ENCODE results near the gene RTEL1.

The RTEL1 gene

GRCh38 chr20:63703976-63704748, 46.0 kb downstream of the RTEL1 start:
- CTCF ChIA-PET, result no interaction called here
- H3K9me3 ChIP-seq (ENCODE audit: control insufficient read depth, insufficient read depth, low read depth, low read length), result no peaks in the 10 kb centered on the region
- TF ChIP-seq SP7 (tag by site-specific recombination; IDR thresholded peaks at IDR 0.05) (no peak), ZNF214 (tag by site-specific recombination; IDR thresholded peaks at IDR 0.05; ENCODE audit: borderline replicate concordance) (no peak), ZNF311 (tag by site-specific recombination; IDR thresholded peaks at IDR 0.05; ENCODE audit: borderline replicate concordance) (no peak), SP3 (tag by site-specific recombination; IDR thresholded peaks at IDR 0.05) (no peak), ZNF501 (tag by site-specific recombination; IDR thresholded peaks at IDR 0.05) (no peak), FEZF1 (tag by site-specific recombination; IDR thresholded peaks at IDR 0.05) (no peak), KLF10 (tag by site-specific recombination; IDR thresholded peaks at IDR 0.05) (no peak), ZNF391 (tag by site-specific recombination; IDR thresholded peaks at IDR 0.05; ENCODE audit: borderline replicate concordance, low read depth) (no peak), BCL11B (tag by site-specific recombination; IDR thresholded peaks at IDR 0.05; ENCODE audit: low read depth) (no peak), ZSCAN5A (tag by site-specific recombination; IDR thresholded peaks at IDR 0.05) (no peak), ZIC2 (tag by site-specific recombination; IDR thresholded peaks at IDR 0.05) (no peak), ZBTB44 (tag by site-specific recombination; IDR thresholded peaks at IDR 0.05) (no peak), ZNF354C (tag by site-specific recombination; IDR thresholded peaks at IDR 0.05; ENCODE audit: borderline replicate concordance, low read depth) (no peak), ZNF416 (tag by site-specific recombination; IDR thresholded peaks at IDR 0.05) (no peak), PBX3 (CRISPR knock-in tag; IDR thresholded peaks at IDR 0.05) (no peak)
- H3K27ac ChIP-seq (ENCODE audit: extremely low read depth, low read depth, low read length), result no peak overlapping the region
- 0 out of 2 replicates have a peak, but pooled peaks cover 3% of the 10 kb centered on the region for H3K4me1 ChIP-seq (ENCODE audit: control insufficient read depth, insufficient read depth, low read length)
- POLR2A ChIA-PET, result no interaction called here
- H3K4me3 ChIP-seq (ENCODE audit: low read depth, low read length), result no peak overlapping the region
- H3K36me3 ChIP-seq (ENCODE audit: control insufficient read depth in 2 of 2, insufficient read depth in 1 of 2, low read length in 2 of 2), result peaks cover 1 to 47% of the 10 kb centered on the region in 2 experiments; a peak in 2 of 3 replicates

- Histone ChIP-seq H3K4me3 (ENCODE audit: low read depth, low read length) (no peak overlapping the region), H3K9me3 (ENCODE audit: control insufficient read depth, insufficient read depth, low read depth, low read length) (no peaks in the 10 kb centered on the region), H3K36me3 (ENCODE audit: control insufficient read depth in 2 of 2, insufficient read depth in 1 of 2, low read length in 2 of 2) (peaks cover 7 to 52% of the 10 kb centered on the region in 2 experiments; a peak in 2 of 3 replicates), H3K4me1 (ENCODE audit: control insufficient read depth, insufficient read depth, low read length) (0 out of 2 replicates have a peak, but pooled peaks cover 3% of the 10 kb centered on the region), H3K27ac (ENCODE audit: extremely low read depth, low read depth, low read length) (no peak overlapping the region)
- ChIA-PET POLR2A (no interaction called here), CTCF (no interaction called here)
- TF ChIP-seq PATZ1 (tag by site-specific recombination; IDR thresholded peaks at IDR 0.05) (no peak), ZNF692 (tag by site-specific recombination; IDR thresholded peaks at IDR 0.05) (peak; percentile 55), IKZF3 (tag by site-specific recombination; IDR thresholded peaks at IDR 0.05) (no peak)
Observed at GRCh38 chr20:63704749-63705117, 46.6 kb downstream of the RTEL1 start.

Data from HEK293 (cell line).